Hair follicular keratinocyte (primary cell): Measurements from ENCODE around the gene RRP9. TPM values are rescaled to one million over a fixed set of nuclear protein-coding genes. Genes with fewer than 3 reads are reported as not detected.

Experiments
- total RNA-seq: library from RNA; depleted of rRNA; stranded (reverse); fragments of >200 nt; gene quantifications from 2 replicates; pipeline ENCODE4 v1.2.3, GENCODE V29; 2015

RRP9 gene
- 29.8 and 47.9 TPM in 2 replicates for total RNA-seq

GRCh38 chr3:51941798-51942602 lies at the start of gene RRP9, which contains the start of gene PARP3:
RRP9 (minus strand) TSS chr3:51941904; CDS start chr3:51941867, 37 bp downstream.
PARP3 (plus strand) TSS chr3:51942363; CDS start chr3:51943356, 993 bp downstream.

GRCh38 chr3:51982838-51983577 lies 41.3 kb upstream of the RRP9 start, which contains the start of gene ACY1:
ACY1 (plus strand) TSS chr3:51983535; CDS start chr3:51984065, 530 bp downstream.

GRCh38 chr3:51974963-51975851 lies 33.5 kb upstream of the RRP9 start, which contains the start of gene ABHD14A:
ABHD14A (plus strand) TSS chr3:51975064; CDS start chr3:51975136, 72 bp downstream.

GRCh38 chr3:51967384-51968169 lies 25.9 kb upstream of the RRP9 start, which contains the start of gene PCBP4:
PCBP4 (minus strand) TSS chr3:51967454; CDS start chr3:51961240, 6,214 bp downstream.

GRCh38 chr3:51955175-51955892 lies 13.6 kb upstream of the RRP9 start, which contains the start of gene GPR62:
GPR62 (plus strand) TSS chr3:51955381; CDS start chr3:51955653, 272 bp downstream.

Other genes with a start within 250 kb of the RRP9 start
- gene GRM2, start 234.8 kb downstream of the RRP9 start, total RNA-seq: 0.08 TPM in 2 replicates
- not detected in 2 replicates for gene IQCF6, start 162.7 kb downstream of the RRP9 start, total RNA-seq
- gene IQCF2, start 80.3 kb downstream of the RRP9 start, total RNA-seq: not detected in 2 replicates
- not detected in 2 replicates for gene IQCF5, start 66.3 kb downstream of the RRP9 start, total RNA-seq
- not detected in 2 replicates for gene IQCF1, start 38.6 kb downstream of the RRP9 start, total RNA-seq
- gene PARP3, start 459 bp upstream of the RRP9 start, total RNA-seq: 5.7 and 5.9 TPM in 2 replicates
- gene GPR62, start 13.5 kb upstream of the RRP9 start, total RNA-seq: not detected in 2 replicates
- gene PCBP4, start 25.6 kb upstream of the RRP9 start, total RNA-seq: 44.2 and 57.0 TPM in 2 replicates
- gene ABHD14B, start 32.1 kb upstream of the RRP9 start, total RNA-seq: 51.9 and 64.7 TPM in 2 replicates
- 19.7 and 19.8 TPM in 2 replicates for gene ABHD14A, start 33.2 kb upstream of the RRP9 start, total RNA-seq
- gene ACY1, start 41.6 kb upstream of the RRP9 start, total RNA-seq: 134 and 148 TPM in 2 replicates
- gene RPL29, start 54.0 kb upstream of the RRP9 start, total RNA-seq: 2,114 and 2,340 TPM in 2 replicates
- 118 and 162 TPM in 2 replicates for gene DUSP7, start 114.7 kb upstream of the RRP9 start, total RNA-seq
- 8.7 and 23.7 TPM in 2 replicates for gene POC1A, start 212.5 kb upstream of the RRP9 start, total RNA-seq